HG03108 (cell line): ENCODE results near the gene SLC13A2.

Experiments
- ATAC-seq: cut with Tn5 transposase; IDR thresholded peaks from one replicate; pipeline ENCODE4 v1.9.1; 2021; ENCODE audit warnings: moderate library complexity; ENCODE audit not compliant: unreplicated experiment

SLC13A2 gene

GRCh38 chr17:28470914-28471366 lies 2.5 kb upstream of the SLC13A2 start:
- no peak for ATAC-seq

GRCh38 chr17:28471531-28472342 lies 1.7 kb upstream of the SLC13A2 start:
- no peak for ATAC-seq

- ATAC-seq, result no peak
Measured at GRCh38 chr17:28472871-28473497, 460 bp upstream of the SLC13A2 start.

GRCh38 chr17:28474111-28474531 lies 677 bp downstream of the SLC13A2 start:
- no peak for ATAC-seq

GRCh38 chr17:28475151-28475900 lies 1.9 kb downstream of the SLC13A2 start:
- no peak for ATAC-seq

- no peak for ATAC-seq
Measured at GRCh38 chr17:28476076-28476865, 2.8 kb downstream of the SLC13A2 start.

- ATAC-seq, result no peak
Measured at GRCh38 chr17:28477928-28478327, 4.5 kb downstream of the SLC13A2 start.

GRCh38 chr17:28478712-28479615 lies 5.5 kb downstream of the SLC13A2 start:
- ATAC-seq, result no peak

- no peak for ATAC-seq
Measured at GRCh38 chr17:28480278-28480677, 6.8 kb downstream of the SLC13A2 start.

- no peak for ATAC-seq
Measured at GRCh38 chr17:28480799-28481571, 7.5 kb downstream of the SLC13A2 start.

- ATAC-seq, result no peak
Measured at GRCh38 chr17:28482551-28483199, 9.2 kb downstream of the SLC13A2 start.

- peak; percentile 91 for ATAC-seq
Measured at GRCh38 chr17:28484296-28484695, 10.9 kb downstream of the SLC13A2 start.

GRCh38 chr17:28485049-28485448 lies 11.6 kb downstream of the SLC13A2 start:
- no peak for ATAC-seq

GRCh38 chr17:28487881-28488532 lies 14.6 kb downstream of the SLC13A2 start:
- no peak for ATAC-seq

GRCh38 chr17:28488533-28489276 lies 15.3 kb downstream of the SLC13A2 start:
- no peak for ATAC-seq

GRCh38 chr17:28491286-28491685 lies 17.8 kb downstream of the SLC13A2 start:
- no peak for ATAC-seq

- ATAC-seq, result no peak
Measured at GRCh38 chr17:28491860-28492259, 18.4 kb downstream of the SLC13A2 start.
